ENCODE data around the gene PPP1R14B. TPM values are rescaled to one million over a fixed set of nuclear protein-coding genes. Genes with fewer than 3 reads are reported as not detected.

The PPP1R14B gene
- total RNA-seq, 1 experiment from 2014 or later, result 293 TPM

DNA sequence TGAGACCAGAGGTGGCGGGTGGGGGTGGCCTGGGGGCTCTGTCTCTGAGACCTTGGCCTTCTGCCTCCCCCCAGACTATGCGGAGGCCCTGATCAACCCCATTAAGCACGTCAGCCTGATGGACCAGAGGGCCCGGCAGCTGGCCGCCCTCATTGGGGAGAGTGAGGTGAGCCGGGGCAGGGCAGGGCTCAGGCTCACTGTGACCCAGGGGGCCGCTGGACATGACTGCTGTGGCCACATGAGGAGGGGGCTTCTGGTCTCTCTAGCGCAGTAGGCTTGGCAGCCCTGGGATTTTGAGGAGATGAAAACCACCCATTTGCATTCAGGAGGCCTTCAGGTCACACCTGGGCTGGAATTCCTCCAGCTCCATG lies 17.2 kb upstream of the PPP1R14B start:
- no peak for DNase-seq (ENCODE audit: low spot score)

DNA sequence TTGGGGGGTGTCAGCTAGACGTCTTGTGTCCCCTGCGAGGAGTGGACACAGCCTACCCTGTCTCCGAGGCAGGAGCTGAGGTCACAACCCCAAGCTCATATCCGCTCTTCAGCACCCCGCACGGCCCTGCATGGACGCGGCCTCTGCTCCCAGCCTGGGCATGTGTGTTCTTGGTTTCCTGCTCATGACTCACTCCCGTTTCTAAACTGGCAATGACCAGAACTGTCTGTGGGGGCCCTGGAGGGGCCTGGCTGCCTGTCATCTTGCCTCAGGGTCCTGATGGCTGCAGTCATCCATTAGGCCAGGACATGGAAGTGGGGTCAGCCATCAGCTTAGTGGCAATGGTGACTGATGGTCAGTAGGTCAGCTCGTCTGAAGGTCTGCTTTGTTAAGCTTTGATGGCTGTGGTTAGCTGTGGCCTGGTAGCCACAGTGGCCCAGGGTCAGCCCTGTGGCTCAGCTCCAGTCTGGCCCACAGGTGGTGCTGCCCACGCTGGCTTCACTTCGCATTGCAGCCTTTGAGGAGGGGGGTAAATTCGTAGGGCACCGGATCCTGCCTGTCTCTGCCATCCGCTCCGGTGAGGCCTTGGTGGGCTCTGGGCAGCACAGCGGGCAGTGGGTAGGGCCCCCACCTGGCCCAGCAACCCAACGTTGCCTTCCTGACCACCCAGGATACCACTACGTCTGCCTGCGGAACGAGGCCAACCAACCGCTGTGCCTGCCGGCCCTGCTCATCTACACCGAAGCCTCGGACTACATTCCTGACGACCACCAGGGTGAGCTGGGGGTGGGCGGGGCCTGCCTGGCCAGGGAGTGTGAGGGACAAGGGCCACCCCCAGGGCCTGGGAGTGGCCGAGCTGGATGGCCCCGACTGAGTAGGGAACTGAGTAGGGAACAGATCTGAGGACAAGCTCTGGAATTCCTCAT lies 16.5 kb upstream of the PPP1R14B start:
- no peak for DNase-seq (ENCODE audit: low spot score)
- in situ Hi-C loops (cut with HindIII; ENCODE audit: low sequenced_read_pairs), result no loop called here

More for the DNA sequence above, 17.2 kb upstream of the PPP1R14B start:
- in situ Hi-C loops (cut with HindIII; ENCODE audit: low sequenced_read_pairs), result no loop called here

DNA sequence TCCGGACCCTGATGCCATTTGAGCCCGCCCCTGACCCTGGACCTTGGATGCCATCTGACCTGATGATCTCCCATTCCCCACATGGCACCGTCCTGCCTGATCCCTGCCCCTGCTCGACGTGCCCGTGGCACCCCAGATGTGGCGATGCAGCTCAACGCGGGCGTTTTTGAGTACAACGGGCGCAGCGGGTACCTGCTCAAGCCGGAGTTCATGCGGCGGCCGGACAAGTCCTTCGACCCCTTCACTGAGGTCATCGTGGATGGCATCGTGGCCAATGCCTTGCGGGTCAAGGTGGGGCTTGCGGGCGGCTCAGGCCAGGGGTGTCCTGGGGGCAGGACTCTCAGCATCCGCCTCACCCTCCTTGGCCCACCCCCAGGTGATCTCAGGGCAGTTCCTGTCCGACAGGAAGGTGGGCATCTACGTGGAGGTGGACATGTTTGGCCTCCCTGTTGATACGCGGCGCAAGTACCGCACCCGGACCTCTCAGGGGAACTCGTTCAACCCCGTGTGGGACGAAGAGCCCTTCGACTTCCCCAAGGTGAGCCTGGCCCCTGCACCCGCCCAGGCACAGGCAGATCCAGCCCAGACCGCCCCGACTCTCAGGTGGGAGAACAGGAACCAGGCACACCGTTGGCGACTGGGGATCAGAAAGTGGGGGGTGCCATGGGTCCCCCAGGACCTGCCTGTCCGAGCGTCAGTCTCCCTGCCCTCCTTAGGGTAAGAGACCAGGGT lies 15.7 kb upstream of the PPP1R14B start:
- DNase-seq (ENCODE audit: low spot score), result no peak
- in situ Hi-C loops (cut with HindIII; ENCODE audit: low sequenced_read_pairs), result no loop called here

DNA sequence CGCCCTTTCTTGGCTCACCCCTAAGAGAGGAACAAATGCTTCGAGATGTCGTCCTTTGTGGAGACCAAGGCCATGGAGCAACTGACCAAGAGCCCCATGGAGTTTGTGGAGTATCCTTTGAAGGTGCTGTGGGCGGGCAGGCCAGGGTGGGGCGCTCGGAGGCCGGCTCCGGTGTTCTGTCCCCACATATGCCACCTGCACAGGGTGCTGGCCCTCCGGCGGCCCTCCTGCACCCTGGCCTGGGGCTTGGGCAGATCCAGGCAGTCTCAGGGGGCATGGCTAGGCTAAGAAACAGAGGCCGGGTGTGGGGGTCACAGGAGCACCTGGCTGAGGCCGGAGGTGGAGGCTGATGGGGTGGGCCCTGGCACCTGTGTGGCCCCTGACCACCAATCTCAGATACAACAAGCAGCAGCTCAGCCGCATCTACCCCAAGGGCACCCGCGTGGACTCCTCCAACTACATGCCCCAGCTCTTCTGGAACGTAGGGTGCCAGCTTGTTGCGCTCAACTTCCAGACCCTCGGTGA lies 14.9 kb upstream of the PPP1R14B start:
- in situ Hi-C loops (cut with HindIII; ENCODE audit: low sequenced_read_pairs), result no loop called here
- no peak for DNase-seq (ENCODE audit: low spot score)

- in situ Hi-C loops (cut with HindIII; ENCODE audit: low sequenced_read_pairs), result no loop called here
- DNase-seq (ENCODE audit: low spot score), result no peak
Observed at GRCh38 chr11:64260147-64260708, 13.5 kb upstream of the PPP1R14B start.

GRCh38 chr11:64259533-64260067 lies 12.9 kb upstream of the PPP1R14B start:
- DNase-seq (ENCODE audit: low spot score), result no peak
- in situ Hi-C loops (cut with HindIII; ENCODE audit: low sequenced_read_pairs), result no loop called here

GRCh38 chr11:64258946-64259532 lies 12.3 kb upstream of the PPP1R14B start:
- DNase-seq (ENCODE audit: low spot score), result no peak
- in situ Hi-C loops (cut with HindIII; ENCODE audit: low sequenced_read_pairs), result no loop called here

- in situ Hi-C loops (cut with HindIII; ENCODE audit: low sequenced_read_pairs), result no loop called here
- no peak for DNase-seq (ENCODE audit: low spot score)
Observed at GRCh38 chr11:64258356-64258755, 11.6 kb upstream of the PPP1R14B start.

GRCh38 chr11:64256300-64256699 lies 9.6 kb upstream of the PPP1R14B start:
- DNase-seq (ENCODE audit: low spot score), result no peak

GRCh38 chr11:64255135-64256128 lies 8.7 kb upstream of the PPP1R14B start:
- DNase-seq (ENCODE audit: low spot score), result no peak
- in situ Hi-C loops (cut with HindIII; ENCODE audit: low sequenced_read_pairs), result no loop called here

More at GRCh38 chr11:64256300-64256699, 9.6 kb upstream of the PPP1R14B start:
- in situ Hi-C loops (cut with HindIII; ENCODE audit: low sequenced_read_pairs), result no loop called here

DNA sequence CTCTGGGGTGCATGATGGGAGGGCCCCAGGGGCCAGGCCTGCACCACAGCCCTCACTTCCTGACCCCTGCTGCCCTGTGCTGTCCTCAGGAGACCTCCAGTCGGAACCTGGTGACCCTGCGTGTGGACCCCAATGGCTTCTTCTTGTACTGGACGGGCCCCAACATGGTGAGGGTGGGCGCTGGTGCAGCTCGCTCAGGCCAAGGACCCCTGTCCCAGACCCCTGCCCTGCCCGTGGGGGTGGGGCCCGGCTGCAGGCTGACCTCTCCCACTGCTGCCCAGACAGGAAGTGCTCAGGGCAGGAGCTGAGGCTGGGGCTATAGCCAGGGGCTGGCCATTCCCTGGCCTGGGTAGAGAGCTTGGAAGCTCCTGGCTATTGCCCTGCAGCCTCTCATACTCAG lies 7.6 kb upstream of the PPP1R14B start:
- in situ Hi-C loops (cut with HindIII; ENCODE audit: low sequenced_read_pairs), result no loop called here

DNA sequence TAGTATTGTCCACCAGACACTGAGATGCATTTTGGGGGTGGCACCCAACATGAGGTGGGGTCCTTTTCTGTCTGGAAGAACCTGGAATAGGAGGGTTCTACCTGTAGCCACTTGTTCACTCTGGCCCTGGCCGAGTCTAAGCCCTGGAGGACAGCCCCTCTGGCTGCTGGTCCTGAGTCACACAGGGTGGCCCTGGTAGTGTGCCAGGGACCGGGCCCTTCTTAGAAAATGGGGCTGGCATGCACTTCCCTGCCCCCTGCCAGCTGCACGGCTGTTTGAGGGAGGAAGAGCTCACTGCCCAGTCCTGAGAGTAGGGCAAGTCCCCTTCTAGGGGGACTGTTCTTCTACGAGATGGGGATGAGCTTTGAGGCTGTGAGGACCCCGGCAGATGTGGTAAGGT lies 6.7 kb upstream of the PPP1R14B start:
- in situ Hi-C loops (cut with HindIII; ENCODE audit: low sequenced_read_pairs), result no loop called here

More for the DNA sequence above, 7.6 kb upstream of the PPP1R14B start:
- DNase-seq (ENCODE audit: low spot score), result no peak

DNA sequence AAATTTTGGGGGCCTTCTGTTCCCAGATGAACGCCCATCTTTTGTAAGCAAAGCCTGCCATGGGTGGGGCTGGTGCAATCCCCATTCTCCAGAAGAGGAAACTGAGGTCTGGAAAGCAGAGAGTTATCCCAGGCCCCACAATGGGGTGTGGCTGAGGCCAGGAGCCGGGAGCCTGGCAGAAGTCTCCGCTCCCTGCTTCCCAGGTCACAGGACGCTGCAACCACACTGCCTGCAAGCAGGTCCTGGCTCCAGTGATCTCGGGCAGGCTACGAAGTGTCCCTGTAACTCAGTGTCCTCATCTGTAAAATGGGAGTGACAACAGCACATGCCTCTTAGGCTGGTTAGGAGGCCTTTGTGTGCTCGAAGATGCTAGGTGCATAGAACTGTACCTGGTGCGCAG lies 6.3 kb upstream of the PPP1R14B start:
- in situ Hi-C loops (cut with HindIII; ENCODE audit: low sequenced_read_pairs), result no loop called here
- no peak for DNase-seq (ENCODE audit: low spot score)

More for the DNA sequence above, 6.7 kb upstream of the PPP1R14B start:
- peak; percentile 78 for DNase-seq (ENCODE audit: low spot score)

GRCh38 chr11:64252003-64252872 lies 5.5 kb upstream of the PPP1R14B start:
- DNase-seq (ENCODE audit: low spot score), result no peak
- in situ Hi-C loops (cut with HindIII; ENCODE audit: low sequenced_read_pairs), result no loop called here

DNA sequence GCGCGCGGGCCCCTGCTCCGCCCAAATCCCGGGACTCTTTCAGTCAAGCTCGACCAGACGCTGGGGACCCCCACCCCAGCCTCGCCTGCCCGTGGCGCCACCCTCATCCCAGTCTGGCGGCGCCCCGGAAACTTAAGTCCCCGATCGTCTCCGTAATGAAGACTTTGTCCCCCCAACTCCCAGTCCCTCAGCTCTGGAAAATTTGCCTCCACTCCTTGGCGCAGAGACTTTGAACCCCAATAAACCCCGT lies 4.9 kb upstream of the PPP1R14B start:
- no peak for DNase-seq (ENCODE audit: low spot score)
- in situ Hi-C loops (cut with HindIII; ENCODE audit: low sequenced_read_pairs), result no loop called here

- in situ Hi-C loops (cut with HindIII; ENCODE audit: low sequenced_read_pairs), result no loop called here
- no peak for DNase-seq (ENCODE audit: low spot score)
Observed at GRCh38 chr11:64251016-64251752, 4.4 kb upstream of the PPP1R14B start, which contains the start of gene PLCB3. PLCB3 (plus strand) TSS chr11:64251530; CDS start chr11:64251650, 120 bp downstream.

All from G401 (cell line).